Measurements from ENCODE around the gene HSPA5. TPM values are rescaled to one million over a fixed set of nuclear protein-coding genes. Genes with fewer than 3 reads are reported as not detected.
"Not testable (repeated sequence)": the region's sequence is repeated elsewhere in the genome, so short reads cannot be mapped to it uniquely, and the experiment has no call there.

Gene HSPA5
- total and polyA plus RNA-seq, 11 donors: 89.2 to 1,101 (median 242) TPM

DNA sequence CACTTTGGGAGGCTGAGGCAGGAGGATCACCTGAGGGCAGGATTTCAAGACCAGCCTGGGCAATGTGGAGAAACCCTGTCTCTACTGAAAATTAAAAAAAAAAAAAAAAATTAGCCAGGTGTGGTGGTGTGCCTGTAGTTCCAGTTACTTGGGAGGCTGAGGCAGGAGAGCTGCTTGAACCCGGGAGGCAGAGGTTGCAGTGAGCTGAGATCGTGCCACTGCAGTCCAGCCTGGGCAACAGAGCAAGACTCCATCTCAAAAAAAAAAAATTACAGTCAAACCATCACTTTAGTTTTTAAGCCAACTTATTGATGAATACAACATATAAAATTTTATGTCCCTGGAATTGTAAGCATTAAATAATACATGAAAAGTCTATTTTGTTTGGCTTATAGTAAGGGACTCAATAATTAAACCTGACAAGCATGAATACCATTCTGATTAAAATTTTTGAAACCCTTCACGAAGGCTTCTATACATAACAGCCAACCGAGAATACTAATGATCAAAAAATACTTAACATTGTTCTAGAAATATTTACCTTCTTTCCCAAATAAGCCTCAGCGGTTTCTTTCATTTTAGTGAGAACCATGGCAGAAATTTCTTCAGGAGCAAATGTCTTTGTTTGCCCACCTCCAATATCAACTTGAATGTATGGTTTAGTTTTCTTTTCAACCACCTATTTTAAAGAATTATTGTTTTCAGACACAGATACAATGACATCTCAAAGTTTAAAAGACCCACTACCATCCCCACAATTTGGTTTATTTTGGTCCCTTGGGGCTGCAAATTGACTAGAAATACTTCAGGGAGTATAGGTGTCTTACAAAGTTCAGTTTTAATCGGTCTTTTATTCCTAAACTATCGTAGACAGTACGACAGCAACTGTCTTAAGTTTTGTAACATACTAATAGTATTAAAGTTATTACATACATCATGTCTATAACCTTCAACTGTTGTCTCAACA, 1.2 kb downstream of the HSPA5 start:
- DNase-seq: no peak
- no peaks in the 10 kb centered on the region for H3K27me3 ChIP-seq
- peaks cover 9 to 61% (median 53%) of the 10 kb centered on the region in 12 donors for H3K4me1 ChIP-seq
- peak overlapping the region; percentile 73 to 99 (median 91) for H3K4me3 ChIP-seq
- H3K9me3 ChIP-seq: no peaks in the 10 kb centered on the region
- H3K36me3 ChIP-seq: peaks cover 0 to 53% (median 51%) of the 10 kb centered on the region in 9 donors
- no peak for TF ChIP-seq POLR2A (IDR thresholded peaks at IDR 0.05)
- TF ChIP-seq, protein P1, sequence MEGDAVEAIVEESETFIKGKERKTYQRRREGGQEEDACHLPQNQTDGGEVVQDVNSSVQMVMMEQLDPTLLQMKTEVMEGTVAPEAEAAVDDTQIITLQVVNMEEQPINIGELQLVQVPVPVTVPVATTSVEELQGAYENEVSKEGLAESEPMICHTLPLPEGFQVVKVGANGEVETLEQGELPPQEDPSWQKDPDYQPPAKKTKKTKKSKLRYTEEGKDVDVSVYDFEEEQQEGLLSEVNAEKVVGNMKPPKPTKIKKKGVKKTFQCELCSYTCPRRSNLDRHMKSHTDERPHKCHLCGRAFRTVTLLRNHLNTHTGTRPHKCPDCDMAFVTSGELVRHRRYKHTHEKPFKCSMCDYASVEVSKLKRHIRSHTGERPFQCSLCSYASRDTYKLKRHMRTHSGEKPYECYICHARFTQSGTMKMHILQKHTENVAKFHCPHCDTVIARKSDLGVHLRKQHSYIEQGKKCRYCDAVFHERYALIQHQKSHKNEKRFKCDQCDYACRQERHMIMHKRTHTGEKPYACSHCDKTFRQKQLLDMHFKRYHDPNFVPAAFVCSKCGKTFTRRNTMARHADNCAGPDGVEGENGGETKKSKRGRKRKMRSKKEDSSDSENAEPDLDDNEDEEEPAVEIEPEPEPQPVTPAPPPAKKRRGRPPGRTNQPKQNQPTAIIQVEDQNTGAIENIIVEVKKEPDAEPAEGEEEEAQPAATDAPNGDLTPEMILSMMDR (IDR thresholded peaks at IDR 0.05): no peak
- intact Hi-C loops (cut with DNase I): loop anchor here in 5 of 10 donors (5.0 to 10.0 kb wide), 4 partner anchors 38 to 507 kb away; partner anchors contain the start of genes RABEPK (in 3 of the 5), PBX3 (in 1 of the 5) and PPP6C (in 1 of the 5)
- ATAC-seq: no peak
- H3K27ac ChIP-seq: peak overlapping the region in 10 of 12 donors; percentile 87 to 98 (median 94)
- 8 to 14% (median 10%) methylated on average over 8 of the region's 8 CpGs for WGBS, 4 donors

DNA sequence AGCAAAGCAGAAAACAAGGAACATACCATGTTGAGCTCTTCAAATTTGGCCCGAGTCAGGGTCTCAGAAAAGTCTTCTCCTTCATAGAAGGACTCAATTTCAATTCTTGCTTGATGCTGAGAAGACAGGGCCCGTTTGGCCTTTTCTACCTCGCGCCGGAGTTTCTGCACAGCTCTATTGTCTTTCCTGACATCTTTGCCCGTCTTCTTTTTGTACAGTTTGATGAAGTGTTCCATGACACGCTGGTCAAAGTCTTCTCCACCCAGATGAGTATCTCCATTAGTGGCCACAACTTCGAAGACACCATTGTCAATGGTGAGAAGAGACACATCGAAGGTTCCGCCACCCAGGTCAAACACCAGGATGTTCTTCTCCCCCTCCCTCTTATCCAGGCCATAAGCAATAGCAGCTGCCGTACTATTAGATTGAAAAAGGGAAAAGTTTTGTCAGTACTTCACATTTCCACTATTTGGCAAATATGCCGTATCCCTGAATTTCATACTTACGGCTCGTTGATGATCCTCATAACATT, 2.2 kb downstream of the HSPA5 start:
- Histone ChIP-seq H3K27me3 (no peaks in the 10 kb centered on the region), H3K4me3 (peak overlapping the region in 11 of 12 donors; percentile 8 to 99 (median 90)), H3K36me3 (peaks cover 0 to 61% (median 58%) of the 10 kb centered on the region in 9 donors), H3K9me3 (no peaks in the 10 kb centered on the region), H3K4me1 (peaks cover 9 to 64% (median 55%) of the 10 kb centered on the region in 12 donors), H3K27ac (peak overlapping the region in 2 of 12 donors; percentile 44 to 94)
- ATAC-seq (no peak), DNase-seq (no peak)
- TF ChIP-seq, protein P1 (IDR thresholded peaks at IDR 0.05): no peak
- TF ChIP-seq POLR2A (IDR thresholded peaks at IDR 0.05): no peak
- WGBS, 4 donors: 63 to 81% (median 76%) methylated on average over 14 of the region's 14 CpGs
- intact Hi-C loops (cut with DNase I): loop anchor here in 3 of 10 donors (5.0 kb wide), 1 partner anchor 37 kb away; the partner anchor contains the start of gene RABEPK (in 3 of the 3)

DNA sequence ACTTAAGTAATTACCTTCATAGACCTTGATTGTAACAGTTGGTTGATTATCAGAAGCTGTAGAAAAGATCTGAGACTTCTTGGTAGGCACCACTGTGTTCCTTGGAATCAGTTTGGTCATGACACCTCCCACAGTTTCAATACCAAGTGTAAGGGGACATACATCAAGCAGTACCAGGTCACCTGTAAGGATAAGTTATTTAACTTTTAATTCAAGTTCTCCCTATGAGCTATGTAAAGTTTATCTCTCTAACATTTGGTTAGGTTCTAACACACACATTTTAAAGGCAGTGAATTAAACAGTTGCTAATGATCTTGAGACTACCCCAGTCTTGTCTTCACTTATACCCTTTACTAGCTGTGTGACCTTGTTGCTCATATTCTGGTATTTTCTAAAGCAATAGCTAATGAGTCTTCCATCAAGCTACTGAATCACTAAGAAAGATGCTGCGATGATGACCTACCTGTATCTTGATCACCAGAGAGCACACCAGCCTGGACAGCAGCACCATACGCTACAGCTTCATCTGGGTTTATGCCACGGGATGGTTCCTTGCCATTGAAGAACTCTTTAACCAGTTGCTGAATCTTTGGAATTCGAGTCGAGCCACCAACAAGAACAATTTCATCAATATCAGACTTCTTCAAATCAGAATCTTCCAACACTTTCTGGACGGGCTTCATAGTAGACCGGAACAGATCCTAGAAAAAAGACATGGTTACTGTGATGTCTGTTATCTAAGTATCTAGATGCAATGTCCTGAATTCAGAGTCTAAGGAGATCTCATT, 2.8 kb downstream of the HSPA5 start:
- Histone ChIP-seq H3K36me3 (peaks cover 0 to 68% (median 65%) of the 10 kb centered on the region in 9 donors), H3K27me3 (no peaks in the 10 kb centered on the region), H3K27ac (peak overlapping the region in 2 of 12 donors; percentile 2 to 44), H3K4me1 (peaks cover 9 to 64% (median 55%) of the 10 kb centered on the region in 12 donors), H3K4me3 (peak overlapping the region in 10 of 12 donors; percentile 8 to 99 (median 87)), H3K9me3 (no peaks in the 10 kb centered on the region)
- intact Hi-C loops (cut with DNase I): loop anchor here in 3 of 10 donors (5.0 kb wide), 1 partner anchor 36 kb away; the partner anchor contains the start of gene RABEPK (in 3 of the 3)
- WGBS, 4 donors: 57 to 76% (median 73%) methylated on average over 7 of the region's 7 CpGs
- TF ChIP-seq, protein P1 (IDR thresholded peaks at IDR 0.05): no peak
- TF ChIP-seq POLR2A (IDR thresholded peaks at IDR 0.05): no peak
- DNase-seq (no peak), ATAC-seq (no peak)

DNA sequence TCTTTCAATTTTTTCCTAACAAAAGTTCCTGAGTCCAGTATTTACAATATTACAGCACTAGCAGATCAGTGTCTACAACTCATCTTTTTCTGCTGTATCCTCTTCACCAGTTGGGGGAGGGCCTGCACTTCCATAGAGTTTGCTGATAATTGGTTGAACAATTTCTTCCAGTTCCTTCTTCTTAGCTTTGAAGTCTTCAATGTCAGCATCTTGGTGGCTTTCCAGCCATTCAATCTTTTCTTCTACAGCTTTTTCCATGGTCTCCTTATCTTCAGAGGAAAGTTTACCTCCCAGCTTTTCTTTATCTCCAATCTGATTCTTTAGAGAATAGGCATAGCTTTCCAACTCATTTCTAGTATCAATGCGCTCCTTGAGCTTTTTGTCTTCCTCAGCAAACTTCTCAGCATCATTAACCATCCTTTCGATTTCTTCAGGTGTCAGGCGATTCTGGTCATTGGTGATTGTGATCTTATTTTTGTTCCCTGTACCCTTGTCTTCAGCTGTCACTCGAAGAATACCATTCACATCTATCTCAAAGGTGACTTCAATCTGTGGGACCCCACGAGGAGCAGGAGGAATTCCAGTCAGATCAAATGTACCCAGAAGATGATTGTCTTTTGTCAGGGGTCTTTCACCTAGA, 4.5 kb downstream of the HSPA5 start:
- peak overlapping the region in 1 of 12 donors; percentile 44 for H3K27ac ChIP-seq
- intact Hi-C loops (cut with DNase I): loop anchor here in 3 of 10 donors (5.0 kb wide), 1 partner anchor 34 kb away; the partner anchor contains the start of gene RABEPK (in 3 of the 3)
- H3K4me1 ChIP-seq: peaks cover 9 to 59% (median 50%) of the 10 kb centered on the region in 12 donors
- H3K4me3 ChIP-seq: peak overlapping the region in 8 of 12 donors; percentile 9 to 95 (median 78)
- H3K27me3 ChIP-seq, H3K9me3 ChIP-seq, ATAC-seq, DNase-seq: not testable (repeated sequence)
- H3K36me3 ChIP-seq: peaks cover 0 to 81% (median 73%) of the 10 kb centered on the region in 9 donors
- 58 to 67% (median 61%) methylated on average over 5 of the region's 5 CpGs for WGBS, 4 donors
